H1 (cell line): ENCODE data around the gene CFAP74. TPM values are rescaled to one million over a fixed set of nuclear protein-coding genes. Genes with fewer than 3 reads are reported as not detected.

Experiments
- CTCF ChIA-PET: fragments of 300-600 bp; sonication (Branson Sonifier 250); formaldehyde crosslinking; loops from one replicate; lab custom pipeline; 2021; ENCODE audit not compliant: partially characterized antibody; lab: Charles Lee
- POLR2A ChIA-PET: fragments of 300-600 bp; sonication (Branson Sonifier 250); formaldehyde crosslinking; loops from one replicate; lab custom pipeline; 2021; ENCODE audit warnings: inconsistent platforms; ENCODE audit not compliant: partially characterized antibody; lab: Charles Lee
- DNase-seq, 2 experiments: peaks; one replicate each; pipeline versions ENCODE4 v3.0.0 to v3.0.0-alpha.2; 2010 to 2022; ENCODE audit warnings: low spot score in 2 of 2, low read depth in 1 of 2, mixed read lengths in 1 of 2
- FAIRE-seq: peaks from 2 replicates; lab custom pipeline; 2011; peaks lifted over from hg19 to GRCh38; lab: Jason Lieb, UNC
- H2AFZ ChIP-seq: 2 replicates; pipeline ENCODE4 v1.8.1; 2012; ENCODE audit warnings: low read length, inconsistent platforms
- H2AK5ac ChIP-seq: 2 replicates; pipeline ENCODE4 v1.6.1; 2013; ENCODE audit warnings: low read depth, low read length
- H2BK120ac ChIP-seq: replicated peaks from 2 replicates; pipeline ENCODE3; 2013; ENCODE audit warnings: low read depth, low read length, inconsistent platforms
- H2BK12ac ChIP-seq: 2 replicates; pipeline ENCODE4 v1.6.1; 2013; ENCODE audit warnings: low read depth, low read length
- H2BK15ac ChIP-seq: 2 replicates; pipeline ENCODE4 v1.6.1; 2013; ENCODE audit warnings: low read length
- H2BK20ac ChIP-seq: 2 replicates; pipeline ENCODE4 v1.6.1; 2013; ENCODE audit warnings: low read length
- H2BK5ac ChIP-seq: 2 replicates; pipeline ENCODE4 v1.6.1; 2013; ENCODE audit warnings: low read depth, low read length
- H3K14ac ChIP-seq: 2 replicates; pipeline ENCODE4 v1.6.1; 2013; ENCODE audit warnings: inconsistent platforms; ENCODE audit not compliant: insufficient read length
- H3K18ac ChIP-seq: 2 replicates; pipeline ENCODE4 v1.6.1; 2013; ENCODE audit warnings: low read length; ENCODE audit errors: extremely low read depth
- H3K23ac ChIP-seq: 2 replicates; pipeline ENCODE4 v1.6.1; 2013; ENCODE audit warnings: inconsistent platforms; ENCODE audit not compliant: insufficient read length
- H3K23me2 ChIP-seq: 2 replicates; pipeline ENCODE4 v1.6.1; 2013; ENCODE audit warnings: low read depth, low read length
- H3K27ac ChIP-seq: 2 replicates; pipeline ENCODE4 v1.6.1; 2011; ENCODE audit warnings: low read depth, low read length, inconsistent platforms
- H3K27me3 ChIP-seq, 4 experiments: replicated peaks in 1 of 4; 1 replicate in 1 of 4; 2 replicates in 3 of 4; pipeline versions ENCODE4 v1.6.1 to v1.8.1; 2011 to 2013; ENCODE audit warnings: low read length in 3 of 4, mild to moderate bottlenecking in 3 of 4, inconsistent platforms in 2 of 4, mixed read lengths in 2 of 4, moderate library complexity in 1 of 4; ENCODE audit not compliant: control insufficient read depth in 3 of 4, insufficient read depth in 3 of 4; ENCODE audit errors: extremely low read depth in 1 of 4
- H3K36me3 ChIP-seq, 4 experiments: 2 replicates each; pipeline versions ENCODE4 v1.6.1 to v1.8.1; 2011 to 2013; ENCODE audit warnings: mild to moderate bottlenecking in 4 of 4, low read length in 3 of 4, moderate library complexity in 2 of 4, control low read depth in 1 of 4, inconsistent platforms in 1 of 4; ENCODE audit not compliant: insufficient read depth in 4 of 4, control insufficient read depth in 2 of 4
- H3K4ac ChIP-seq: replicated peaks from 2 replicates; pipeline ENCODE3; 2013; ENCODE audit warnings: low read length, low read depth, mixed read lengths, inconsistent platforms; ENCODE audit not compliant: insufficient read length
- H3K4me1 ChIP-seq, 4 experiments: replicated peaks in 1 of 4; 1 replicate in 1 of 4; 2 replicates in 3 of 4; pipeline versions ENCODE4 v1.6.1 to v1.8.1; 2011 to 2013; ENCODE audit warnings: low read length in 3 of 4, inconsistent platforms in 2 of 4, mixed read lengths in 1 of 4; ENCODE audit not compliant: insufficient read depth in 4 of 4, control insufficient read depth in 3 of 4
- H3K4me2 ChIP-seq, 2 experiments: 2 replicates each; pipeline versions ENCODE4 v1.6.1 to v1.8.1; 2011 to 2013; ENCODE audit warnings: low read depth in 2 of 2, low read length in 2 of 2, control low read depth in 1 of 2, inconsistent platforms in 1 of 2, mild to moderate bottlenecking in 1 of 2; ENCODE audit not compliant: insufficient read depth in 1 of 2
- H3K4me3 ChIP-seq, 4 experiments: fragments of 200-600, 300-600 bp in 1 of 4; sonication (generic), shearing (Covaris generic), sonication (Bioruptor Twin) in 1 of 4; 2 replicates each; pipeline versions ENCODE4 v1.5.1 to v1.8.1; 2011 to 2016; ENCODE audit warnings: low read length in 4 of 4, low read depth in 3 of 4, control low read depth in 2 of 4, inconsistent platforms in 2 of 4, mild to moderate bottlenecking in 2 of 4, mixed read lengths in 1 of 4, moderate library complexity in 1 of 4; ENCODE audit not compliant: insufficient read depth in 2 of 4; ENCODE audit errors: extremely low read depth in 1 of 4
- H3K56ac ChIP-seq: replicated peaks from 2 replicates; pipeline ENCODE3; 2013; ENCODE audit warnings: low read depth, mild to moderate bottlenecking, mixed read lengths, low read length, inconsistent platforms; ENCODE audit not compliant: insufficient read length
- H3K79me1 ChIP-seq: 2 replicates; pipeline ENCODE4 v1.6.1; 2013; ENCODE audit warnings: low read depth, low read length, control low read depth
- H3K79me2 ChIP-seq, 2 experiments: 2 replicates each; pipeline versions ENCODE4 v1.6.1 to v1.8.1; 2012 to 2013; ENCODE audit warnings: low read length in 2 of 2, mild to moderate bottlenecking in 2 of 2, inconsistent platforms in 1 of 2; ENCODE audit not compliant: insufficient read depth in 2 of 2, control insufficient read depth in 1 of 2
- H3K9ac ChIP-seq, 4 experiments: replicated peaks in 1 of 4; 1 replicate in 1 of 4; 2 replicates in 3 of 4; pipeline versions ENCODE4 v1.6.1 to v1.8.1; 2011 to 2013; ENCODE audit warnings: low read depth in 3 of 4, low read length in 3 of 4, control low read depth in 2 of 4, mild to moderate bottlenecking in 2 of 4, moderate library complexity in 2 of 4, inconsistent platforms in 1 of 4; ENCODE audit errors: extremely low read depth in 1 of 4
- H3K9me3 ChIP-seq, 2 experiments: 2 replicates each; pipeline versions ENCODE4 v1.6.1 to v1.8.1; 2012 to 2013; ENCODE audit warnings: mild to moderate bottlenecking in 2 of 2, moderate library complexity in 2 of 2, control low read depth in 1 of 2, inconsistent platforms in 1 of 2, low read depth in 1 of 2, low read length in 1 of 2, mixed read lengths in 1 of 2; ENCODE audit not compliant: insufficient read depth in 2 of 2
- H4K20me1 ChIP-seq, 2 experiments: replicated peaks in 1 of 2; 2 replicates each; pipeline versions ENCODE3 to v1.8.1; 2011 to 2013; ENCODE audit warnings: inconsistent platforms in 2 of 2, low read length in 2 of 2, mild to moderate bottlenecking in 1 of 2; ENCODE audit not compliant: insufficient read depth in 2 of 2, control insufficient read depth in 1 of 2
- H4K5ac ChIP-seq: 2 replicates; pipeline ENCODE4 v1.6.1; 2013; ENCODE audit warnings: low read length, low read depth, mixed read lengths, inconsistent platforms; ENCODE audit not compliant: insufficient read length
- H4K8ac ChIP-seq: 2 replicates; pipeline ENCODE4 v1.8.0; 2013; ENCODE audit warnings: mild to moderate bottlenecking, moderate library complexity, low read length, inconsistent platforms; ENCODE audit not compliant: insufficient read depth; ENCODE audit errors: extremely low read depth
- H4K91ac ChIP-seq: replicated peaks from 2 replicates; pipeline ENCODE3; 2013; ENCODE audit warnings: low read length, mixed read lengths, inconsistent platforms; ENCODE audit not compliant: insufficient read length
- ASH2L ChIP-seq: fragments of 200-600, 300-600 bp; sonication (generic); IDR thresholded peaks from one replicate; pipeline ENCODE4 v1.7.1; 2017; ENCODE audit warnings: low read length
- CEBPB ChIP-seq: IDR thresholded peaks from 2 replicates; pipeline ENCODE4 v1.6.1; 2012; ENCODE audit warnings: low read depth, low read length
- CHD1 ChIP-seq: IDR thresholded peaks from 2 replicates; pipeline ENCODE4 v1.6.1; 2012; ENCODE audit warnings: low read depth, low read length, improper control_type of control experiment
- GABPA ChIP-seq: IDR thresholded peaks from 2 replicates; pipeline ENCODE4 v1.6.1; 2011; ENCODE audit warnings: mild to moderate bottlenecking, low read length, moderate library complexity, borderline replicate concordance; ENCODE audit not compliant: insufficient read depth
- KDM4A ChIP-seq: IDR thresholded peaks from one replicate; pipeline ENCODE4 v1.7.1; 2012; ENCODE audit warnings: low read depth, mild to moderate bottlenecking, moderate library complexity, low read length, inconsistent platforms; ENCODE audit not compliant: severe bottlenecking
- MAX ChIP-seq: IDR thresholded peaks from 2 replicates; pipeline ENCODE4 v1.6.1; 2012; ENCODE audit warnings: inconsistent platforms
- PHF8 ChIP-seq: fragments of 200-600 bp; sonication (generic); conservative IDR thresholded peaks from 2 replicates; pipeline ENCODE4 v1.7.1; 2012; ENCODE audit warnings: low read depth, mild to moderate bottlenecking, inconsistent platforms, low read length, moderate library complexity
- POU5F1 ChIP-seq: IDR thresholded peaks from 2 replicates; pipeline ENCODE4 v1.6.1; 2011; ENCODE audit warnings: low read depth, mild to moderate bottlenecking, low read length, moderate library complexity
- RBBP5 ChIP-seq: IDR thresholded peaks from 2 replicates; pipeline ENCODE4 v1.7.1; 2012; ENCODE audit warnings: low read depth, mild to moderate bottlenecking, inconsistent platforms, low read length, moderate library complexity, borderline replicate concordance
- SIX5 ChIP-seq: IDR thresholded peaks from 2 replicates; pipeline ENCODE4 v1.6.1; 2011; ENCODE audit warnings: mild to moderate bottlenecking, low read depth, low read length
- TAF7 ChIP-seq: optimal IDR thresholded peaks from 2 replicates; pipeline ENCODE3; 2011; ENCODE audit warnings: low read depth, mild to moderate bottlenecking, inconsistent platforms, low read length, moderate library complexity, borderline replicate concordance
- YY1 ChIP-seq: IDR thresholded peaks from 2 replicates; pipeline ENCODE4 v1.6.1; 2011; ENCODE audit warnings: low read depth, mild to moderate bottlenecking, low read length
- WGBS, 2 experiments: shearing (Covaris generic) in 1 of 2; methylation state at CpG; one replicate each; pipeline versions ENCODE4 v1.1.6 to v1.1.7; 2013 to 2015; ENCODE audit warnings: low lambda C conversion rate in 2 of 2, mixed read lengths in 2 of 2, inconsistent platforms in 1 of 2, low coverage in 1 of 2, missing lambda C conversion rate in 1 of 2; ENCODE audit not compliant: insufficient replicate concordance in 2 of 2, insufficient coverage in 1 of 2, insufficient read length in 1 of 2; ENCODE audit errors: extremely low coverage in 1 of 2, missing lambda C conversion rate in 1 of 2; 5-methylcytosine and 5-hydroxymethylcytosine counted together
- polyA plus RNA-seq, 7 experiments: library from polyadenylated mRNA; depleted of rRNA in 3 of 7; stranded (reverse) in 5 of 7; unstranded in 2 of 7; fragments of >200 nt in 5 of 7; fragments of 200-250 nt in 2 of 7; gene quantifications; 1 replicate in 5 of 7; 2 replicates in 1 of 7; 4 replicates in 1 of 7; pipeline versions ENCODE4 v1.2.1 to v1.2.3, GENCODE V29; 2011 to 2013; ENCODE audit warnings: missing spikeins in 2 of 7, mixed read lengths in 2 of 7
- total RNA-seq: library from RNA; stranded (reverse); fragmentation: NEBNext Ultra II Directional; extraction: Animal tissue kit (Norgen Biotek cat#: 25700); gene quantifications from 2 replicates; pipeline ENCODE4 v1.2.1, GENCODE V29; 2021
- TF ChIP-seq, protein P1 (sequence below): IDR thresholded peaks from 2 replicates; pipeline ENCODE4 v1.6.1; 2011; ENCODE audit warnings: low read length, improper control_type of control experiment

Gene CFAP74
- total and polyA plus RNA-seq, 2 of the 8 experiments (the other 6 are each of a cell fraction or from before 2014, with no cell fraction given): 0.09 to 0.20 TPM

DNA sequence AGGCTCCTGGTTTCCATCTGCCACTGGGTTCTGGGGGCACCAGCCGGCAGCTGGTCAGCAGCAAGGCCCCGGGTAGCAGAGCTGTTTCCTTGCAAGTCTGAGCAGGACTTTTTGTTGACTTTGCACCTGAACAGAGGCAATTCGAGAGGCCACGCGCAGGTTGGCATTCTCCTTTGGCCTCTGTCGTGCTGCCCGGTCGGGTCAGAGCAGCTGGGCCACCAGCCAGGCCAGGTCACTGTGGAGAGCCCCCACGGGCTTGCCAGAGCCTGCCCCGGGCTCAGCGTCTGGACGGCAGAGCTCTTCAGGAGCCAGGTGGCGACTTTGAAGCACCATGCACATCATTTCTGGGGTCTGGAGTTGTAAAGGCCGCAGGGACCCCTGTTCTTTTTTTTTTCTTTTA, 56.1 kb downstream of the CFAP74 start:
- Histone ChIP-seq H2BK15ac (no peak overlapping the region), H3K9ac (no peak overlapping the region), H3K4ac (no peak overlapping the region), H2BK20ac (no peak overlapping the region), H3K14ac (no peak overlapping the region), H4K5ac (no peak overlapping the region), H3K56ac (no peak overlapping the region), H2BK5ac (no peak overlapping the region), H2BK12ac (no peak overlapping the region), H3K9me3 (no peaks in the 10 kb centered on the region), H3K27me3 (no peaks in the 10 kb centered on the region), H3K36me3 (no peaks in the 10 kb centered on the region; a peak in 1 of 8 replicates), H3K79me1 (no peaks in the 10 kb centered on the region), H2BK120ac (no peak overlapping the region), H4K8ac (no peak overlapping the region), H3K18ac (no peak overlapping the region), H3K27ac (no peak overlapping the region), H3K23ac (no peak overlapping the region), H3K23me2 (peaks cover 3% of the 10 kb centered on the region; the same call in 1 of the 2 replicates), H3K4me2 (no peak overlapping the region), H3K4me3 (no peak overlapping the region), H4K20me1 (no peaks in the 10 kb centered on the region), H3K79me2 (no peaks in the 10 kb centered on the region), H2AFZ (no peak overlapping the region), H4K91ac (no peak overlapping the region), H3K4me1 (peaks cover 0 to 2% (median 0%) of the 10 kb centered on the region in 4 experiments; a peak in 2 of 7 replicates), H2AK5ac (no peak overlapping the region)
- TF ChIP-seq RBBP5: no peak
- no peak for TF ChIP-seq CHD1
- TF ChIP-seq, protein P1, sequence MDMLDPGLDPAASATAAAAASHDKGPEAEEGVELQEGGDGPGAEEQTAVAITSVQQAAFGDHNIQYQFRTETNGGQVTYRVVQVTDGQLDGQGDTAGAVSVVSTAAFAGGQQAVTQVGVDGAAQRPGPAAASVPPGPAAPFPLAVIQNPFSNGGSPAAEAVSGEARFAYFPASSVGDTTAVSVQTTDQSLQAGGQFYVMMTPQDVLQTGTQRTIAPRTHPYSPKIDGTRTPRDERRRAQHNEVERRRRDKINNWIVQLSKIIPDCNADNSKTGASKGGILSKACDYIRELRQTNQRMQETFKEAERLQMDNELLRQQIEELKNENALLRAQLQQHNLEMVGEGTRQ: no peak
- no peak for TF ChIP-seq MAX
- no peak for TF ChIP-seq KDM4A
- no peak for TF ChIP-seq YY1
- TF ChIP-seq TAF7: no peak
- no peak for TF ChIP-seq SIX5
- TF ChIP-seq POU5F1: no peak
- TF ChIP-seq PHF8: no peak
- no peak for TF ChIP-seq ASH2L
- TF ChIP-seq CEBPB: no peak
- TF ChIP-seq GABPA: no peak
- POLR2A ChIA-PET: interaction anchor here (0.6 kb wide), 1 partner anchor 19 kb away, joined by 3 read pairs; no protein-coding TSS in a partner anchor
- CTCF ChIA-PET: interaction anchor here (0.6 to 9.3 kb wide), 4 partner anchors 13 to 96 kb away, joined by 3 to 145 read pairs (median 19); no protein-coding TSS in a partner anchor
- 88% methylated on average over 14 of the region's 14 CpGs; no CpG with 5 or more reads in 1 of the 2 experiments for WGBS, 2 experiments
- FAIRE-seq (no peak), DNase-seq (no peak)
